Mucosa of descending colon (tissue), 3 donors: ENCODE data around the gene ACTN4. TPM values are rescaled to one million over a fixed set of nuclear protein-coding genes. Genes with fewer than 3 reads are reported as not detected.

Source experiments
- ATAC-seq: fragments of 200-7000 bp; cut with Tn5 transposase; one replicate; pipeline ENCODE4 v1.9.1; 2020; ENCODE audit warnings: mild to moderate bottlenecking, moderate library complexity
- DNase-seq, 3 donors: peaks; one replicate each; pipeline ENCODE4 v3.0.0-alpha.2; 2020
- H3K36me3 ChIP-seq: fragments of 200-600 bp; one replicate; pipeline ENCODE4 v1.8.0; 2021; ENCODE audit warnings: low read depth, mild to moderate bottlenecking
- H3K4me1 ChIP-seq: fragments of 200-600 bp; one replicate; pipeline ENCODE4 v1.8.0; 2021; ENCODE audit warnings: low read depth, mild to moderate bottlenecking
- H3K4me3 ChIP-seq: fragments of 200-600 bp; one replicate; pipeline ENCODE4 v1.8.0; 2021; ENCODE audit warnings: mild to moderate bottlenecking
- H3K9me3 ChIP-seq: fragments of 200-600 bp; one replicate; pipeline ENCODE4 v1.8.0; 2021; ENCODE audit warnings: mild to moderate bottlenecking
- intact Hi-C, 2 donors: fragments of 100-400 bp; cut with DNase I in 1 of 2; cut with micrococcal nuclease in 1 of 2; formaldehyde crosslinking; loops; one replicate each; pipeline versions ENCODE4 v1.11.0 to v1.11.1; 2022; cut with DNase I, micrococcal nuclease
- total RNA-seq, 3 donors: library from RNA; stranded (reverse); fragmentation: NEBNext Ultra II Directional in 2 of 3; extraction: Animal tissue kit (Norgen Biotek cat#: 25700) in 2 of 3; gene quantifications; one replicate each; pipeline versions ENCODE4 v1.2.1 to v1.2.4, GENCODE V29; 2021 to 2023
- TF ChIP-seq, protein P1 (sequence below): fragments of 200-600 bp; IDR thresholded peaks from one replicate; pipeline ENCODE4 v1.8.0; 2022; ENCODE audit warnings: antibody characterized with exemption, mild to moderate bottlenecking
- donor health status: DM: no; HTN: no; CAD: no; lungs with moderate emphysema.
- donor health status: DM: no; HTN: no; CAD: no.
- donor health status: DM: no; HTN: yes; CAD: no.

Gene ACTN4
- total RNA-seq, 3 donors from 2014 or later: 566 to 1,080 (median 1,014) TPM

DNA sequence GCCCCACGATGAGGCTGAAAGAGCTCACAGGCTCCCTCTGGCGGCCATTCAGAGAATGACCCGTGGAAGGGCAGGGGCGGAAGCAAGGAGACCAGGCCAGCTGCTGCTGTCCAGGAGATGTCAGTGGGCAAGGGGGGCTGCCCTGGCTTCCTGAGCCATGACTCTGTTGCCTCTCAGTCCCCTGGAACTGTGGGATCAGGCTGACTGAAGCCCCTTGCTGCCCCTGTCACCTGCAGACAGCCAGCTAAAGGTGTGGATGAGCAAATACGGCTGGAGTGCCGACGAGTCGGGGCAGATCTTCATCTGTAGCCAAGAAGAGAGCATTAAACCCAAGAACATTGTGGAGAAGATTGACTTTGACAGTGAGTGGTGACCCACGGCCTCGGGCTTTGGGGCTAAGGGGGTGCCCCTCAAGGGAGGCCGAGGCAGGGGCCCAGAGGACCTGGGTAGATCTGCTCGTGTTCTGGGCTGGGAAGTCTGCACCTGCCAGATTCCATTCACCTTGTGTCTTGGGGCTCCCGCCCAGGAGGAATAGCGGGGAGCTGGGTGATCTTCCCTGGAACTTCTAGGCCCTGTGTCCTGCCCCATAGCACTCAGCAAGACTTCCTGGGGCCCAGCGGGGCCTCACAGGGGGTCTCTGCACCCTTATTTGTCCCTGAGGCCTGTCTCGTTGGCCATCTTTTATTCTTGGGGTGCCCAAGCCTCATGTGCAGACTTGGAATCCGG, 12.5 kb upstream of the ACTN4 start:
- Histone ChIP-seq H3K36me3 (no peaks in the 10 kb centered on the region), H3K4me3 (no peak overlapping the region)
- ATAC-seq: peak; percentile 41

DNA sequence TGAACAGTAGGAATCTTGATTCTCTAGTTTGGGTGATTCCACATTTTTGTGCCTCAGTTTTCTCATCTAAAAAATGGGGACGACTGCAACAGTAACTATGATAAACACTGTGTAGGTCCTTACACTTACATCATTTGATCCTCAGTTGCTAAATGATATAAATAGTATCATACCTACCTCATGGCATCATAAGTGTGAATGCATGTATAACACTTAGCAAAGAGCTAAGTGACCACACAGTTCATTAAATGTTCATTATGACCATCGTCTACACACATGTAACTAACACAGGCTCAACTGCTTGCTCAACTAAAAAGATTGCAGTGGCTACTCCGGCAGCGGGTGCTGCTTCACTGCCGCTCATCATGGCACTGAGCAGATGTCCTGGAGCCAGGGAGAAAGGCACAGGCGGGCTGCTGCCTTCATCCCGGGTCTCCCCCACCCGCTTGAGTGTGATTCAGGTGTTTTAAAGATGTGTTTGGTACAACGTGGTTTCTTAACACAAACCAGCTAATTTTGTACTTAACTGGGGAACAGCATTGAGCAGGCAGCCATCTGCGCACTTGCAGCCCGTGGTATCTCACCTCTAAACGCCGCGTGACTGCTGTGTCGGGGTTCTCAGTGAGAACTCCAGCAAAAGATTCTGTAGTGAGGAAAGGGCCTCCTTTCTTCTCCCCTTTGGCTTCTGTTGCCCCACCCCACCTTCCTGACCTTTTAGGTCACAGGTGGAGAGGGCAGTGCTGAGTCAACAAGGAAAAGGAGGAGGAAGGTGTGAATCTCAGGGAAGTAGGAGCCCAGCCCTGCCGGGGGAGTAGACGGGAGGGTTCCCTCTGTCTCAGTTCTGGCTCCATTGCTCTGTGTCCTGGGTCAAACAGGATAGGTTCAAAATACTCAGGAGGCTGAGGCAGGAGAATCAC, 11.7 kb upstream of the ACTN4 start:
- TF ChIP-seq, protein P1, sequence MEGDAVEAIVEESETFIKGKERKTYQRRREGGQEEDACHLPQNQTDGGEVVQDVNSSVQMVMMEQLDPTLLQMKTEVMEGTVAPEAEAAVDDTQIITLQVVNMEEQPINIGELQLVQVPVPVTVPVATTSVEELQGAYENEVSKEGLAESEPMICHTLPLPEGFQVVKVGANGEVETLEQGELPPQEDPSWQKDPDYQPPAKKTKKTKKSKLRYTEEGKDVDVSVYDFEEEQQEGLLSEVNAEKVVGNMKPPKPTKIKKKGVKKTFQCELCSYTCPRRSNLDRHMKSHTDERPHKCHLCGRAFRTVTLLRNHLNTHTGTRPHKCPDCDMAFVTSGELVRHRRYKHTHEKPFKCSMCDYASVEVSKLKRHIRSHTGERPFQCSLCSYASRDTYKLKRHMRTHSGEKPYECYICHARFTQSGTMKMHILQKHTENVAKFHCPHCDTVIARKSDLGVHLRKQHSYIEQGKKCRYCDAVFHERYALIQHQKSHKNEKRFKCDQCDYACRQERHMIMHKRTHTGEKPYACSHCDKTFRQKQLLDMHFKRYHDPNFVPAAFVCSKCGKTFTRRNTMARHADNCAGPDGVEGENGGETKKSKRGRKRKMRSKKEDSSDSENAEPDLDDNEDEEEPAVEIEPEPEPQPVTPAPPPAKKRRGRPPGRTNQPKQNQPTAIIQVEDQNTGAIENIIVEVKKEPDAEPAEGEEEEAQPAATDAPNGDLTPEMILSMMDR: no peak
- Histone ChIP-seq H3K4me1 (peaks cover 22% of the 10 kb centered on the region), H3K4me3 (no peak overlapping the region), H3K9me3 (no peaks in the 10 kb centered on the region), H3K36me3 (no peaks in the 10 kb centered on the region)
- intact Hi-C loops: loop anchor here in 1 of 2 donors (10.0 kb wide), 1 partner anchor 231 kb away; the partner anchor contains the start of gene FAM98C
- ATAC-seq (peak; percentile 24), DNase-seq (peak in 1 of 3 donors; percentile 50)

More for the DNA sequence above, 12.5 kb upstream of the ACTN4 start:
- TF ChIP-seq, protein P1: peak; percentile 88
- Histone ChIP-seq H3K9me3 (no peaks in the 10 kb centered on the region), H3K4me1 (peaks cover 22% of the 10 kb centered on the region)
- DNase-seq: peak; percentile 79 to 88 (median 86)
- intact Hi-C loops: loop anchor here in 1 of 2 donors (10.0 kb wide), 1 partner anchor 230 kb away; the partner anchor contains the start of gene FAM98C

DNA sequence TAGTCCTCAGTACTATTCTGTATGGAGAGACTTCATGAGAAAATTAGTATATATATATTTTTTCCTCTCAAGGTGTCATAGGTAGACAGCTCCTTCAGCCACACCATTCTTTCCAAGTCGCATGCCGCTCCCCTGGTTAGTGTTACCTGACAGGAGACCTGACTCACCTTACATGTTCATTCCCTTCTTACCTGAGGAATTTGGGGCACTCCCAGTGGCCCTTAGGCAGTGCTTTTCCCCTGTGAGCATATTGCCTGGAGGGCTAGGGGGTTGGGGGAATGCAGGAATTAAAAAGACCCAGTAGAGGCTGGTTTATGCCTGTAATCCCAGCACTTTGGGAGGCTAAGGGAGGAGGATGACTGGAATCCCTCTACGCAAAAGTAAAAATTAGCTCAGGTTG, 9.0 kb upstream of the ACTN4 start:
- ATAC-seq (no peak), DNase-seq (no peak)
- TF ChIP-seq, protein P1: no peak
- no peak overlapping the region for H3K4me3 ChIP-seq
- H3K9me3 ChIP-seq: no peaks in the 10 kb centered on the region
- intact Hi-C loops: loop anchor here in 1 of 2 donors (10.0 kb wide), 1 partner anchor 234 kb away; the partner anchor contains the start of gene FAM98C
- peaks cover 26% of the 10 kb centered on the region for H3K4me1 ChIP-seq
- no peaks in the 10 kb centered on the region for H3K36me3 ChIP-seq

DNA sequence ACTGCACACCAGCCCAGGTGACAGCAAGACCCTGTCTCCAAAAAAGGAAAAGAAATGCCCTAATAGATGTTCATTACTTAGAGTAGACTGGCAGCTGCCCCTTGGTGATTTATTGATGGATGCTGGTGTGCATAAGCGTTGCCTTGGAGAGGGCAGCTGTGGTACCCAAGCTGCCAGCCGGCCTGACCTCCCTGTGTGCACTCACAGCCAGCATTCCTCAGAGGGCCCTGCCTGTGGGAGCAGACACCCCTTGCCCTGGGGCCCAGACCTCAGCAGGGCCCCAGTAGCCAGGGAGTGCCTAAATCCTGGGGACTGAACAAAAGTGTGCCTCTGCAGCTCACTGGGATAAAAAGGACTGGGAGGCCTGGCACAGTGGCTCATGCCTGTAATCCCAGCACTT, 7.8 kb upstream of the ACTN4 start:
- H3K36me3 ChIP-seq: no peaks in the 10 kb centered on the region
- DNase-seq (no peak), ATAC-seq (no peak)
- H3K4me3 ChIP-seq: no peak overlapping the region
- TF ChIP-seq, protein P1: no peak
- peaks cover 29% of the 10 kb centered on the region for H3K4me1 ChIP-seq
- H3K9me3 ChIP-seq: no peaks in the 10 kb centered on the region
- intact Hi-C loops: loop anchor here in 1 of 2 donors (10.0 kb wide), 1 partner anchor 235 kb away; the partner anchor contains the start of gene FAM98C

DNA sequence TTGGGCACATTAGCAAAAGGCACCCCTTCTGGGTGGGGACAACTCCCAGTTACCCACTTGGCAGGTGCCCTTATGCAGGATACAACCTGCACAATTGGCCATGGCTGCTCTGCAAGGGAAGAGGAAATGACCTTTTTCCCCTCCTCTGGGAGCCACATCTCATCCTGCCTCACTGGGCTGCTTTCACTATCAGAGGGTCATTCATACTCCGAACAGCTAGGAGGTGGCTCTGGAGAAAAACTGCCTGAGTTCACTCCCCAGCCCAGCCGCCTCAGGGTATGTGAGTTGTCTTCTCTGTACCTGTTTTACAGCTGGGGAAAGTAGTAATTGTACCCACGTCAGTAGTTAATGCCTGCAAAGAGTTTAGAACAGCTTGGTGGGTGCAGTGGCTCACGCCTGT, 7.1 kb upstream of the ACTN4 start:
- Histone ChIP-seq H3K9me3 (no peaks in the 10 kb centered on the region), H3K36me3 (no peaks in the 10 kb centered on the region), H3K4me3 (no peak overlapping the region), H3K4me1 (peaks cover 29% of the 10 kb centered on the region)
- peak; percentile 30 for ATAC-seq
- TF ChIP-seq, protein P1: no peak
- DNase-seq: no peak
- intact Hi-C loops: no loop called here
